ENCODE results near the gene TUBB3.
"Not testable (repeated sequence)": the region's sequence is repeated elsewhere in the genome, so short reads cannot be mapped to it uniquely, and the experiment has no call there.

DNA sequence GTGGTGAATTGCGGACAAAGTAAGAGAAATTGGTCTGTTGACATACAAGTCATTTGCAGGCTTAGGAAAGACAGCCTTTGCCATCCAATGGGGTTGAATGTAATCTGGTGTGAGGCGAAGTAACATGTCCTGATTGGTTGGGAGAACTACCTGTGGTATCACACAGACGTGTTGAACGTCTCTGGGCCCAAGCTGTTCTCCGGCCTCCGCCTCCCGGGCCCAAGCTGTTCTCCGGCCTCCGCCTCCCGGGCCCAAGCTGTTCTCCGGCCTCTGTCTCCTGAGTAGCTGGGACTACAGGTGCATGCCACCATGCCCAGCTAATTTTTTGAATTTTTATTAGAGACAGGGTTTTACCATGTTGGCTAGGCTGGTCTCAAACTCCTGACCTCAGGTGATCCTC, 44.9 kb downstream of the TUBB3 start:
- not testable (repeated sequence) for TF ChIP-seq GABPA (tag; conservative IDR thresholded peaks at IDR 0.05; ENCODE audit: low read depth); ZNF431 (CRISPR knock-in tag; IDR thresholded peaks at IDR 0.05); RCOR1 (IDR thresholded peaks at IDR 0.05; ENCODE audit: borderline replicate concordance in 1 of 2, low read depth in 2 of 2, low read length in 2 of 2); GTF2F1 (IDR thresholded peaks at IDR 0.05; ENCODE audit: low read depth, low read length)
- TF ChIP-seq, protein P1, sequence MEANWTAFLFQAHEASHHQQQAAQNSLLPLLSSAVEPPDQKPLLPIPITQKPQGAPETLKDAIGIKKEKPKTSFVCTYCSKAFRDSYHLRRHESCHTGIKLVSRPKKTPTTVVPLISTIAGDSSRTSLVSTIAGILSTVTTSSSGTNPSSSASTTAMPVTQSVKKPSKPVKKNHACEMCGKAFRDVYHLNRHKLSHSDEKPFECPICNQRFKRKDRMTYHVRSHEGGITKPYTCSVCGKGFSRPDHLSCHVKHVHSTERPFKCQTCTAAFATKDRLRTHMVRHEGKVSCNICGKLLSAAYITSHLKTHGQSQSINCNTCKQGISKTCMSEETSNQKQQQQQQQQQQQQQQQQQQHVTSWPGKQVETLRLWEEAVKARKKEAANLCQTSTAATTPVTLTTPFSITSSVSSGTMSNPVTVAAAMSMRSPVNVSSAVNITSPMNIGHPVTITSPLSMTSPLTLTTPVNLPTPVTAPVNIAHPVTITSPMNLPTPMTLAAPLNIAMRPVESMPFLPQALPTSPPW (CRISPR knock-in tag; IDR thresholded peaks at IDR 0.05): not testable (repeated sequence)
- TF ChIP-seq, protein P2, sequence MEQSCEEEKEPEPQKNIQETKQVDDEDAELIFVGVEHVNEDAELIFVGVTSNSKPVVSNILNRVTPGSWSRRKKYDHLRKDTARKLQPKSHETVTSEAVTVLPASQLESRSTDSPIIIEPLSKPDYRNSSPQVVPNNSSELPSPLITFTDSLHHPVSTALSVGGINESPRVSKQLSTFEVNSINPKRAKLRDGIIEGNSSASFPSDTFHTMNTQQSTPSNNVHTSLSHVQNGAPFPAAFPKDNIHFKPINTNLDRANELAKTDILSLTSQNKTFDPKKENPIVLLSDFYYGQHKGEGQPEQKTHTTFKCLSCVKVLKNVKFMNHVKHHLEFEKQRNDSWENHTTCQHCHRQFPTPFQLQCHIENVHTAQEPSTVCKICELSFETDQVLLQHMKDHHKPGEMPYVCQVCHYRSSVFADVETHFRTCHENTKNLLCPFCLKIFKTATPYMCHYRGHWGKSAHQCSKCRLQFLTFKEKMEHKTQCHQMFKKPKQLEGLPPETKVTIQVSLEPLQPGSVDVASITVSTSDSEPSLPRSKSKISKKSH (CRISPR knock-in tag; IDR thresholded peaks at IDR 0.05): not testable (repeated sequence)
- TF ChIP-seq, protein P3, sequence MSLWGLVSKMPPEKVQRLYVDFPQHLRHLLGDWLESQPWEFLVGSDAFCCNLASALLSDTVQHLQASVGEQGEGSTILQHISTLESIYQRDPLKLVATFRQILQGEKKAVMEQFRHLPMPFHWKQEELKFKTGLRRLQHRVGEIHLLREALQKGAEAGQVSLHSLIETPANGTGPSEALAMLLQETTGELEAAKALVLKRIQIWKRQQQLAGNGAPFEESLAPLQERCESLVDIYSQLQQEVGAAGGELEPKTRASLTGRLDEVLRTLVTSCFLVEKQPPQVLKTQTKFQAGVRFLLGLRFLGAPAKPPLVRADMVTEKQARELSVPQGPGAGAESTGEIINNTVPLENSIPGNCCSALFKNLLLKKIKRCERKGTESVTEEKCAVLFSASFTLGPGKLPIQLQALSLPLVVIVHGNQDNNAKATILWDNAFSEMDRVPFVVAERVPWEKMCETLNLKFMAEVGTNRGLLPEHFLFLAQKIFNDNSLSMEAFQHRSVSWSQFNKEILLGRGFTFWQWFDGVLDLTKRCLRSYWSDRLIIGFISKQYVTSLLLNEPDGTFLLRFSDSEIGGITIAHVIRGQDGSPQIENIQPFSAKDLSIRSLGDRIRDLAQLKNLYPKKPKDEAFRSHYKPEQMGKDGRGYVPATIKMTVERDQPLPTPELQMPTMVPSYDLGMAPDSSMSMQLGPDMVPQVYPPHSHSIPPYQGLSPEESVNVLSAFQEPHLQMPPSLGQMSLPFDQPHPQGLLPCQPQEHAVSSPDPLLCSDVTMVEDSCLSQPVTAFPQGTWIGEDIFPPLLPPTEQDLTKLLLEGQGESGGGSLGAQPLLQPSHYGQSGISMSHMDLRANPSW (CRISPR knock-in tag; IDR thresholded peaks at IDR 0.05): not testable (repeated sequence)
- TF ChIP-seq, protein P4, sequence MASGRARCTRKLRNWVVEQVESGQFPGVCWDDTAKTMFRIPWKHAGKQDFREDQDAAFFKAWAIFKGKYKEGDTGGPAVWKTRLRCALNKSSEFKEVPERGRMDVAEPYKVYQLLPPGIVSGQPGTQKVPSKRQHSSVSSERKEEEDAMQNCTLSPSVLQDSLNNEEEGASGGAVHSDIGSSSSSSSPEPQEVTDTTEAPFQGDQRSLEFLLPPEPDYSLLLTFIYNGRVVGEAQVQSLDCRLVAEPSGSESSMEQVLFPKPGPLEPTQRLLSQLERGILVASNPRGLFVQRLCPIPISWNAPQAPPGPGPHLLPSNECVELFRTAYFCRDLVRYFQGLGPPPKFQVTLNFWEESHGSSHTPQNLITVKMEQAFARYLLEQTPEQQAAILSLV (tag; IDR thresholded peaks at IDR 0.05): not testable (repeated sequence)

Data from K562 (cell line).